ENCODE measurements around the gene GRIP2. TPM values are rescaled to one million over a fixed set of nuclear protein-coding genes. Genes with fewer than 3 reads are reported as not detected.

Gene GRIP2
- total RNA-seq, 1 donor: 1.4 TPM

GRCh38 chr3:14508505-14508819 lies 31.7 kb downstream of the GRIP2 start:
- no peak overlapping the region for H3K4me2 ChIP-seq (ENCODE audit: insufficient read depth, low read length)
- H3K27me3 ChIP-seq (ENCODE audit: insufficient read depth, low read length): no peaks in the 10 kb centered on the region
- no peaks in the 10 kb centered on the region for H3K79me2 ChIP-seq (ENCODE audit: insufficient read depth, low read length)
- no peak for TF ChIP-seq CTCF (IDR thresholded peaks at IDR 0.05; ENCODE audit: extremely low read depth, low read depth, low read length)
- no peaks in the 10 kb centered on the region for H3K9me3 ChIP-seq (ENCODE audit: low read depth, low read length)
- no peaks in the 10 kb centered on the region for H3K4me1 ChIP-seq (ENCODE audit: insufficient read depth, low read length)
- no peak overlapping the region for H3K27ac ChIP-seq (ENCODE audit: low read depth, low read length)
- no peak overlapping the region for H2AFZ ChIP-seq (ENCODE audit: low read length)
- no peak for DNase-seq (ENCODE audit: insufficient read length, low spot score, missing footprints)
- no peaks in the 10 kb centered on the region for H4K20me1 ChIP-seq (ENCODE audit: insufficient read depth, low read length)
- H3K4me3 ChIP-seq (ENCODE audit: insufficient read depth, low read length): no peak overlapping the region
- H3K36me3 ChIP-seq (ENCODE audit: insufficient read depth, low read length): no peaks in the 10 kb centered on the region

- no peak for TF ChIP-seq CTCF (IDR thresholded peaks at IDR 0.05; ENCODE audit: extremely low read depth, low read depth, low read length)
- peak; percentile 68 for DNase-seq (ENCODE audit: insufficient read length, low spot score, missing footprints)
- Histone ChIP-seq H3K79me2 (ENCODE audit: insufficient read depth, low read length) (no peaks in the 10 kb centered on the region), H3K9me3 (ENCODE audit: low read depth, low read length) (no peaks in the 10 kb centered on the region), H3K4me1 (ENCODE audit: insufficient read depth, low read length) (no peaks in the 10 kb centered on the region), H3K27ac (ENCODE audit: low read depth, low read length) (no peak overlapping the region), H3K27me3 (ENCODE audit: insufficient read depth, low read length) (no peaks in the 10 kb centered on the region), H3K36me3 (ENCODE audit: insufficient read depth, low read length) (no peaks in the 10 kb centered on the region), H3K4me2 (ENCODE audit: insufficient read depth, low read length) (no peak overlapping the region), H4K20me1 (ENCODE audit: insufficient read depth, low read length) (no peaks in the 10 kb centered on the region), H2AFZ (ENCODE audit: low read length) (no peak overlapping the region), H3K4me3 (ENCODE audit: insufficient read depth, low read length) (no peak overlapping the region)
Observed at GRCh38 chr3:14507757-14508504, 32.2 kb downstream of the GRIP2 start.

GRCh38 chr3:14507305-14507741 lies 32.8 kb downstream of the GRIP2 start:
- H3K4me3 ChIP-seq (ENCODE audit: insufficient read depth, low read length): no peak overlapping the region
- no peaks in the 10 kb centered on the region for H4K20me1 ChIP-seq (ENCODE audit: insufficient read depth, low read length)
- no peaks in the 10 kb centered on the region for H3K9me3 ChIP-seq (ENCODE audit: low read depth, low read length)
- H3K27me3 ChIP-seq (ENCODE audit: insufficient read depth, low read length): no peaks in the 10 kb centered on the region
- no peak overlapping the region for H3K27ac ChIP-seq (ENCODE audit: low read depth, low read length)
- H3K79me2 ChIP-seq (ENCODE audit: insufficient read depth, low read length): no peaks in the 10 kb centered on the region
- H3K36me3 ChIP-seq (ENCODE audit: insufficient read depth, low read length): no peaks in the 10 kb centered on the region
- DNase-seq (ENCODE audit: insufficient read length, low spot score, missing footprints): peak; percentile 67
- TF ChIP-seq CTCF (IDR thresholded peaks at IDR 0.05; ENCODE audit: extremely low read depth, low read depth, low read length): no peak
- no peak overlapping the region for H2AFZ ChIP-seq (ENCODE audit: low read length)
- no peaks in the 10 kb centered on the region for H3K4me1 ChIP-seq (ENCODE audit: insufficient read depth, low read length)
- H3K4me2 ChIP-seq (ENCODE audit: insufficient read depth, low read length): no peak overlapping the region

GRCh38 chr3:14506626-14507304 lies 33.4 kb downstream of the GRIP2 start:
- no peak overlapping the region for H3K4me2 ChIP-seq (ENCODE audit: insufficient read depth, low read length)
- no peak overlapping the region for H2AFZ ChIP-seq (ENCODE audit: low read length)
- no peak for TF ChIP-seq CTCF (IDR thresholded peaks at IDR 0.05; ENCODE audit: extremely low read depth, low read depth, low read length)
- H3K4me1 ChIP-seq (ENCODE audit: insufficient read depth, low read length): no peaks in the 10 kb centered on the region
- peak; percentile 80 for DNase-seq (ENCODE audit: insufficient read length, low spot score, missing footprints)
- H3K79me2 ChIP-seq (ENCODE audit: insufficient read depth, low read length): no peaks in the 10 kb centered on the region
- no peaks in the 10 kb centered on the region for H3K27me3 ChIP-seq (ENCODE audit: insufficient read depth, low read length)
- no peaks in the 10 kb centered on the region for H3K9me3 ChIP-seq (ENCODE audit: low read depth, low read length)
- H3K27ac ChIP-seq (ENCODE audit: low read depth, low read length): no peak overlapping the region
- H4K20me1 ChIP-seq (ENCODE audit: insufficient read depth, low read length): no peaks in the 10 kb centered on the region
- no peak overlapping the region for H3K4me3 ChIP-seq (ENCODE audit: insufficient read depth, low read length)
- no peaks in the 10 kb centered on the region for H3K36me3 ChIP-seq (ENCODE audit: insufficient read depth, low read length)

Data from osteoblast (primary cell).